HepG2 (cell line): ENCODE results near the gene APEX1. TPM values are rescaled to one million over a fixed set of nuclear protein-coding genes. Genes with fewer than 3 reads are reported as not detected.

ENCODE experiments used
- BRF2 ChIP-seq: sonication (generic); formaldehyde crosslinking; IDR thresholded peaks from 2 replicates; pipeline ENCODE4 v1.8.1; 2022; ENCODE audit warnings: mild to moderate bottlenecking, missing genetic modification reagents
- CBX2 ChIP-seq, 2 experiments: fragments of 200-600 bp in 1 of 2; sonication (generic); formaldehyde crosslinking in 1 of 2; IDR thresholded peaks; 2 replicates each; pipeline versions ENCODE4 v1.7.0 to v1.8.1; 2018 to 2022; ENCODE audit warnings: low read depth in 2 of 2, low read length in 1 of 2, mild to moderate bottlenecking in 1 of 2, missing genetic modification reagents in 1 of 2
- IRF9 ChIP-seq: sonication (generic); formaldehyde crosslinking; IDR thresholded peaks from 2 replicates; pipeline ENCODE4 v1.8.0; 2022; ENCODE audit warnings: missing genetic modification reagents, mild to moderate bottlenecking, borderline replicate concordance
- NR2F6 ChIP-seq, 2 experiments: IDR thresholded peaks; 2 replicates each; pipeline ENCODE4 v1.6.1; 2016; ENCODE audit warnings: antibody characterized with exemption in 1 of 2, mild to moderate bottlenecking in 1 of 2
- PATZ1 ChIP-seq: sonication (generic); formaldehyde crosslinking; IDR thresholded peaks from 2 replicates; pipeline ENCODE4 v1.4.0; 2020; ENCODE audit warnings: missing genetic modification reagents
- TAF1 ChIP-seq: sonication (generic); formaldehyde crosslinking; IDR thresholded peaks from 2 replicates; pipeline ENCODE4 v1.4.0; 2020; ENCODE audit warnings: missing genetic modification reagents
- ZNF530 ChIP-seq: sonication (generic); formaldehyde crosslinking; IDR thresholded peaks from 2 replicates; pipeline ENCODE4 v1.5.0; 2020; ENCODE audit warnings: low read depth, mild to moderate bottlenecking, missing genetic modification reagents
- ZNF563 ChIP-seq: sonication (generic); formaldehyde crosslinking; IDR thresholded peaks from 2 replicates; pipeline ENCODE4 v1.8.0; 2022; ENCODE audit warnings: mild to moderate bottlenecking, moderate library complexity, missing genetic modification reagents
- ZSCAN20 ChIP-seq: sonication (generic); formaldehyde crosslinking; IDR thresholded peaks from 2 replicates; pipeline ENCODE4 v1.4.0; 2020; ENCODE audit warnings: missing genetic modification reagents, mild to moderate bottlenecking, borderline replicate concordance
- polyA plus RNA-seq, 8 experiments: library from polyadenylated mRNA; depleted of rRNA in 3 of 8; stranded (reverse) in 7 of 8; unstranded in 1 of 8; fragments of >200 nt; fragmentation: Illumina TruSeq in 4 of 8; extraction: Trizol in 4 of 8; gene quantifications; 2 replicates each; pipeline versions ENCODE4 v1.2.1 to v1.2.3, GENCODE V29; 2011 to 2016; ENCODE audit warnings: low read depth in 4 of 8, missing spikeins in 1 of 8, mixed read lengths in 1 of 8; ENCODE audit not compliant: insufficient read depth in 1 of 8
- total RNA-seq, 5 experiments: library from RNA; depleted of rRNA; stranded (reverse); fragments of >200 nt; fragmentation: Illumina TruSeq; extraction: Trizol; gene quantifications; 2 replicates each; pipeline ENCODE4 v1.2.3, GENCODE V29; 2016; ENCODE audit warnings: low read depth in 1 of 5
- TF ChIP-seq, protein P1 (sequence below): sonication (generic); formaldehyde crosslinking; IDR thresholded peaks from 2 replicates; pipeline ENCODE4 v1.5.0; 2020; ENCODE audit warnings: mild to moderate bottlenecking, missing genetic modification reagents, borderline replicate concordance
- TF ChIP-seq, protein P2 (sequence below): sonication (generic); formaldehyde crosslinking; IDR thresholded peaks from 2 replicates; pipeline ENCODE4 v1.4.0; 2020; ENCODE audit warnings: missing genetic modification reagents

The APEX1 gene
- total and polyA plus RNA-seq, 2 of the 13 experiments (the other 11 are each of a cell fraction or from before 2014, with no cell fraction given): 171 to 405 TPM

DNA sequence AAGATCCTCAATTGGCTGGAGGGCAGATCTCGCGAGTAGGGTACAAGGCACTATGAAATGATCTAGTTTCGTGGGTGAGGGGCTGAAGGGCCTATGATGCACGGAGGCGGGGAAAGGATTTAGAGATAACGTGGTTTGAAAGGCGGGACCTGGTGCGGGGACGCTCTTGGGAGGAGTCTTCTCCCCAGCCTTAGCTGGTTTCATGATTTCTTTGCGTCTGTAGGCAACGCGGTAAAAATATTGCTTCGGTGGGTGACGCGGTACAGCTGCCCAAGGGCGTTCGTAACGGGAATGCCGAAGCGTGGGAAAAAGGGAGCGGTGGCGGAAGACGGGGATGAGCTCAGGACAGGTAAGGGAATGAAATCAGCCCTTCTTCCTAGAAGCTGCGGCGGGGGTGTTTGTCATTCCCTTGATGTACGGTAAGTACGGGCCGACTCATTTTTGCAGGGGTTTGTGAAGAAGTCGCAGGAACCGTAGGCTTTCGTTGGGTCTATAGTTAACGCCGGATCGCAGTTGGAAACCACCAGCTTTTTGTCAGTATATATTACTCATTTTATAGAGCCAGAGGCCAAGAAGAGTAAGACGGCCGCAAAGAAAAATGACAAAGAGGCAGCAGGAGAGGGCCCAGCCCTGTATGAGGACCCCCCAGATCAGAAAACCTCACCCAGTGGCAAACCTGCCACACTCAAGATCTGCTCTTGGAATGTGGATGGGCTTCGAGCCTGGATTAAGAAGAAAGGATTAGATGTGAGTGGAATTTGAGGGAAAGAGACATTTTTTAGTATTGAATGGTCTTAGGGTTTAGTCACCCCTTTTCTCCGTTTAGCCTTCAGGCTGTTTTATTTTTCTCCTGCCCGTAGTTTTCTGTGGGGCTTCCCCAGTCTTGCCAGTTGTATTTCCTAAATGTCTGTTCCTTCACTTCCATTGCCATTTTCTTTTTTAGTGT is 602 bp downstream of the APEX1 start (continued):
- TF ChIP-seq PATZ1 (CRISPR knock-in tag) (no peak; the same call in 1 of the 2 replicates), ZNF563 (peak; percentile 55), CBX2 (IDR thresholded peaks at IDR 0.05; ENCODE audit: low read depth, low read length) (no peak), CBX2 (CRISPR knock-in tag; IDR thresholded peaks at IDR 0.05; ENCODE audit: low read depth) (no peak), IRF9 (CRISPR knock-in tag) (no peak; the same call in 1 of the 2 replicates), BRF2 (no peak), NR2F6 (IDR thresholded peaks at IDR 0.05) (no peak), NR2F6 (CRISPR knock-in tag; IDR thresholded peaks at IDR 0.05) (no peak), ZSCAN20 (0 out of 2 replicates have a peak, but pooled peaks have one; percentile 16), ZNF530 (CRISPR knock-in tag) (no peak), TAF1 (peak; percentile 8; the same call in 1 of the 2 replicates)
- TF ChIP-seq, protein P1, sequence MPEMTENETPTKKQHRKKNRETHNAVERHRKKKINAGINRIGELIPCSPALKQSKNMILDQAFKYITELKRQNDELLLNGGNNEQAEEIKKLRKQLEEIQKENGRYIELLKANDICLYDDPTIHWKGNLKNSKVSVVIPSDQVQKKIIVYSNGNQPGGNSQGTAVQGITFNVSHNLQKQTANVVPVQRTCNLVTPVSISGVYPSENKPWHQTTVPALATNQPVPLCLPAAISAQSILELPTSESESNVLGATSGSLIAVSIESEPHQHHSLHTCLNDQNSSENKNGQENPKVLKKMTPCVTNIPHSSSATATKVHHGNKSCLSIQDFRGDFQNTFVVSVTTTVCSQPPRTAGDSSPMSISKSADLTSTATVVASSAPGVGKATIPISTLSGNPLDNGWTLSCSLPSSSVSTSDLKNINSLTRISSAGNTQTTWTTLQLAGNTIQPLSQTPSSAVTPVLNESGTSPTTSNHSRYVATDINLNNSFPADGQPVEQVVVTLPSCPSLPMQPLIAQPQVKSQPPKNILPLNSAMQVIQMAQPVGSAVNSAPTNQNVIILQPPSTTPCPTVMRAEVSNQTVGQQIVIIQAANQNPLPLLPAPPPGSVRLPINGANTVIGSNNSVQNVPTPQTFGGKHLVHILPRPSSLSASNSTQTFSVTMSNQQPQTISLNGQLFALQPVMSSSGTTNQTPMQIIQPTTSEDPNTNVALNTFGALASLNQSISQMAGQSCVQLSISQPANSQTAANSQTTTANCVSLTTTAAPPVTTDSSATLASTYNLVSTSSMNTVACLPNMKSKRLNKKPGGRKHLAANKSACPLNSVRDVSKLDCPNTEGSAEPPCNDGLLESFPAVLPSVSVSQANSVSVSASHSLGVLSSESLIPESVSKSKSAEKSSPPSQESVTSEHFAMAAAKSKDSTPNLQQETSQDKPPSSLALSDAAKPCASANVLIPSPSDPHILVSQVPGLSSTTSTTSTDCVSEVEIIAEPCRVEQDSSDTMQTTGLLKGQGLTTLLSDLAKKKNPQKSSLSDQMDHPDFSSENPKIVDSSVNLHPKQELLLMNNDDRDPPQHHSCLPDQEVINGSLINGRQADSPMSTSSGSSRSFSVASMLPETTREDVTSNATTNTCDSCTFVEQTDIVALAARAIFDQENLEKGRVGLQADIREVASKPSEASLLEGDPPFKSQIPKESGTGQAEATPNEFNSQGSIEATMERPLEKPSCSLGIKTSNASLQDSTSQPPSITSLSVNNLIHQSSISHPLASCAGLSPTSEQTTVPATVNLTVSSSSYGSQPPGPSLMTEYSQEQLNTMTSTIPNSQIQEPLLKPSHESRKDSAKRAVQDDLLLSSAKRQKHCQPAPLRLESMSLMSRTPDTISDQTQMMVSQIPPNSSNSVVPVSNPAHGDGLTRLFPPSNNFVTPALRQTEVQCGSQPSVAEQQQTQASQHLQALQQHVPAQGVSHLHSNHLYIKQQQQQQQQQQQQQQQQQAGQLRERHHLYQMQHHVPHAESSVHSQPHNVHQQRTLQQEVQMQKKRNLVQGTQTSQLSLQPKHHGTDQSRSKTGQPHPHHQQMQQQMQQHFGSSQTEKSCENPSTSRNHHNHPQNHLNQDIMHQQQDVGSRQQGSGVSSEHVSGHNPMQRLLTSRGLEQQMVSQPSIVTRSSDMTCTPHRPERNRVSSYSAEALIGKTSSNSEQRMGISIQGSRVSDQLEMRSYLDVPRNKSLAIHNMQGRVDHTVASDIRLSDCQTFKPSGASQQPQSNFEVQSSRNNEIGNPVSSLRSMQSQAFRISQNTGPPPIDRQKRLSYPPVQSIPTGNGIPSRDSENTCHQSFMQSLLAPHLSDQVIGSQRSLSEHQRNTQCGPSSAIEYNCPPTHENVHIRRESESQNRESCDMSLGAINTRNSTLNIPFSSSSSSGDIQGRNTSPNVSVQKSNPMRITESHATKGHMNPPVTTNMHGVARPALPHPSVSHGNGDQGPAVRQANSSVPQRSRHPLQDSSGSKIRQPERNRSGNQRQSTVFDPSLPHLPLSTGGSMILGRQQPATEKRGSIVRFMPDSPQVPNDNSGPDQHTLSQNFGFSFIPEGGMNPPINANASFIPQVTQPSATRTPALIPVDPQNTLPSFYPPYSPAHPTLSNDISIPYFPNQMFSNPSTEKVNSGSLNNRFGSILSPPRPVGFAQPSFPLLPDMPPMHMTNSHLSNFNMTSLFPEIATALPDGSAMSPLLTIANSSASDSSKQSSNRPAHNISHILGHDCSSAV (CRISPR knock-in tag): no peak
- TF ChIP-seq, protein P2, sequence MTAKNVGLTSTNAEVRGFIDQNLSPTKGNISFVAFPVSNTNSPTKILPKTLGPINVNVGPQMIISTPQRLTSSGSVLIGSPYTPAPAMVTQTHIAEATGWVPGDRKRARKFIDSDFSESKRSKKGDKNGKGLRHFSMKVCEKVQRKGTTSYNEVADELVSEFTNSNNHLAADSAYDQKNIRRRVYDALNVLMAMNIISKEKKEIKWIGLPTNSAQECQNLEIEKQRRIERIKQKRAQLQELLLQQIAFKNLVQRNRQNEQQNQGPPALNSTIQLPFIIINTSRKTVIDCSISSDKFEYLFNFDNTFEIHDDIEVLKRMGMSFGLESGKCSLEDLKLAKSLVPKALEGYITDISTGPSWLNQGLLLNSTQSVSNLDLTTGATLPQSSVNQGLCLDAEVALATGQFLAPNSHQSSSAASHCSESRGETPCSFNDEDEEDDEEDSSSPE (CRISPR knock-in tag): no peak
